OCI-LY3 (cell line): ENCODE data around the gene ARHGEF39.
"Not testable (repeated sequence)": the region's sequence is repeated elsewhere in the genome, so short reads cannot be mapped to it uniquely, and the experiment has no call there.

Source experiments
- H2AFZ ChIP-seq: fragments of 200-600, 300-600 bp; shearing (Covaris generic); 2 replicates; pipeline ENCODE4 v1.6.0; 2014; ENCODE audit warnings: antibody characterized with exemption, low read depth, low read length
- H3K27ac ChIP-seq: fragments of 200-600, 300-600 bp; sonication (generic); 2 replicates; pipeline ENCODE4 v1.5.1; 2014; ENCODE audit warnings: mild to moderate bottlenecking, low read length, moderate library complexity, mixed read lengths
- H3K27me3 ChIP-seq: fragments of 200-600, 300-600 bp; sonication (generic); 2 replicates; pipeline ENCODE4 v1.6.1; 2014; ENCODE audit warnings: low read depth, low read length, mixed read lengths
- H3K36me3 ChIP-seq: fragments of 200-600, 300-600 bp; sonication (generic); replicated peaks from 2 replicates; pipeline ENCODE3; 2014; ENCODE audit warnings: low read depth, low read length, mixed read lengths
- H3K4me1 ChIP-seq: fragments of 300-600, 200-600 bp; sonication (generic); 2 replicates; pipeline ENCODE4 v1.6.1; 2014; ENCODE audit warnings: low read length, mixed read lengths
- H3K4me2 ChIP-seq: fragments of 200-600, 300-600 bp; sonication (generic); 2 replicates; pipeline ENCODE4 v1.6.1; 2014; ENCODE audit warnings: low read length, mixed read lengths
- H3K4me3 ChIP-seq: fragments of 300-600, 200-600 bp; sonication (generic); 2 replicates; pipeline ENCODE4 v1.5.1; 2014; ENCODE audit warnings: antibody characterized with exemption, mild to moderate bottlenecking, low read length, moderate library complexity
- H3K79me2 ChIP-seq: fragments of 300-600, 200-600 bp; shearing (Covaris generic); 2 replicates; pipeline ENCODE4 v1.6.1; 2014; ENCODE audit warnings: mild to moderate bottlenecking, low read length, mixed read lengths
- H3K9ac ChIP-seq: fragments of 300-600, 200-600 bp; shearing (Covaris generic); 2 replicates; pipeline ENCODE4 v1.6.0; 2014; ENCODE audit warnings: mild to moderate bottlenecking, low read length, moderate library complexity
- H3K9me3 ChIP-seq: fragments of 200-600, 300-600 bp; shearing (Covaris generic); 2 replicates; pipeline ENCODE4 v1.6.1; 2014; ENCODE audit warnings: low read length, mixed read lengths; ENCODE audit not compliant: insufficient read depth
- H4K20me1 ChIP-seq: fragments of 200-600, 300-600 bp; sonication (generic); 2 replicates; pipeline ENCODE4 v1.6.1; 2016; ENCODE audit warnings: low read length, mixed read lengths; ENCODE audit not compliant: insufficient read depth
- CTCF ChIP-seq: fragments of 200-600, 300-600 bp; sonication (generic); IDR thresholded peaks from 2 replicates; pipeline ENCODE4 v1.5.1; 2014; ENCODE audit warnings: antibody characterized with exemption, low read length, low read depth
- EZH2phosphoT487 ChIP-seq: fragments of 200-600 bp; shearing (Covaris generic); IDR thresholded peaks from 2 replicates; pipeline ENCODE4 v1.6.1; 2018; ENCODE audit warnings: antibody characterized with exemption, mixed run types, low read depth

The ARHGEF39 gene

DNA sequence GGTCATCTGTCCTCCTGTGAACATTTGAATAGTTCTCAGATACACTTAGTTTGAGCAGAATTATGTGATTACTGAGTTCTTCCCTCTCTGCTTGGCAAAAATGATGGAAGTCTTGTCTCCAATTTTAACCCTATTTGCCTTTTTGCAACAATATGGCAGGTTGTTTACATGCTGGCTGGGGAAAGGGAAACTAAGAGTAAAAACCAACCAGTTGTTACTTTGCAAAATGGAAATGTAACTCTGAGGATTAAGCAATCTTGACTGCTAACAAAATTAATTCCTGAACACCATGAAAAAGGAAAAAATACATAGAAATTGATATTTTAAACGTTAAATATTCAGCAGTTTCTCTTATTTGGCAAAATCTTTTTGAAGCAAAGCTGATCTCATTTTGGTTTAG is 25.4 kb downstream of the ARHGEF39 start:
- Histone ChIP-seq H3K79me2 (no peaks in the 10 kb centered on the region), H3K27me3 (no peaks in the 10 kb centered on the region), H3K4me3 (no peak overlapping the region), H3K9me3 (no peaks in the 10 kb centered on the region), H3K4me2 (no peak overlapping the region), H3K27ac (no peak overlapping the region), H3K36me3 (peaks cover 3% of the 10 kb centered on the region), H3K4me1 (peaks cover 21% of the 10 kb centered on the region), H4K20me1 (no peaks in the 10 kb centered on the region), H3K9ac (no peak overlapping the region), H2AFZ (no peak overlapping the region)
- TF ChIP-seq EZH2phosphoT487: no peak
- no peak for TF ChIP-seq CTCF

GRCh38 chr9:35639225-35639624 is 25.8 kb downstream of the ARHGEF39 start:
- not testable (repeated sequence) for H3K36me3 ChIP-seq, H4K20me1 ChIP-seq, H3K4me2 ChIP-seq, H3K27me3 ChIP-seq, H3K79me2 ChIP-seq, H2AFZ ChIP-seq, H3K27ac ChIP-seq, H3K9me3 ChIP-seq, H3K9ac ChIP-seq, H3K4me3 ChIP-seq
- H3K4me1 ChIP-seq: peaks cover 25% of the 10 kb centered on the region

GRCh38 chr9:35638751-35639150 is 26.2 kb downstream of the ARHGEF39 start:
- not testable (repeated sequence) for H3K4me3 ChIP-seq, H3K4me2 ChIP-seq, H3K36me3 ChIP-seq, H3K9me3 ChIP-seq, H3K27me3 ChIP-seq, H2AFZ ChIP-seq, H3K79me2 ChIP-seq, H4K20me1 ChIP-seq, H3K27ac ChIP-seq, H3K9ac ChIP-seq
- peaks cover 29% of the 10 kb centered on the region for H3K4me1 ChIP-seq

GRCh38 chr9:35637427-35637955 is 27.5 kb downstream of the ARHGEF39 start:
- H3K9me3 ChIP-seq, H3K79me2 ChIP-seq, H4K20me1 ChIP-seq, H3K27ac ChIP-seq, H3K9ac ChIP-seq, H2AFZ ChIP-seq, H3K27me3 ChIP-seq, H3K4me3 ChIP-seq, H3K4me2 ChIP-seq, H3K36me3 ChIP-seq: not testable (repeated sequence)
- H3K4me1 ChIP-seq: peaks cover 29% of the 10 kb centered on the region

- not testable (repeated sequence) for H3K27me3 ChIP-seq, H3K4me2 ChIP-seq, H3K9ac ChIP-seq, H3K4me3 ChIP-seq, H3K36me3 ChIP-seq, H3K9me3 ChIP-seq, H4K20me1 ChIP-seq, H3K27ac ChIP-seq, H2AFZ ChIP-seq, H3K79me2 ChIP-seq
- H3K4me1 ChIP-seq: peaks cover 29% of the 10 kb centered on the region
These were observed 28.1 kb downstream of the ARHGEF39 start for GRCh38 chr9:35636877-35637246.

- peaks cover 29% of the 10 kb centered on the region for H3K4me1 ChIP-seq
- no peak overlapping the region for H3K9ac ChIP-seq
- H3K4me3 ChIP-seq: no peak overlapping the region
- H3K36me3 ChIP-seq: no peaks in the 10 kb centered on the region
- H4K20me1 ChIP-seq: no peaks in the 10 kb centered on the region
- H3K79me2 ChIP-seq: no peaks in the 10 kb centered on the region
- no peaks in the 10 kb centered on the region for H3K27me3 ChIP-seq
- H2AFZ ChIP-seq: no peak overlapping the region
- H3K9me3 ChIP-seq: no peaks in the 10 kb centered on the region
- TF ChIP-seq EZH2phosphoT487 (no peak), CTCF (no peak)
- peak overlapping the region; percentile 27 for H3K4me2 ChIP-seq
- no peak overlapping the region for H3K27ac ChIP-seq
These were observed 28.7 kb downstream of the ARHGEF39 start for GRCh38 chr9:35636135-35636876.
